Liver (tissue), 9 donors: Measurements from ENCODE around the gene ARHGAP5. TPM values are rescaled to one million over a fixed set of nuclear protein-coding genes. Genes with fewer than 3 reads are reported as not detected.

ENCODE experiments used
- DNase-seq: peaks from one replicate; pipeline ENCODE4 v3.0.0-alpha.2; 2017; ENCODE audit warnings: low spot score
- H3K27ac ChIP-seq, 2 donors: one replicate each; pipeline ENCODE4 v1.7.0; 2013; ENCODE audit warnings: inconsistent platforms in 2 of 2, low read length in 2 of 2, control low read depth in 1 of 2, low read depth in 1 of 2, mild to moderate bottlenecking in 1 of 2
- H3K27me3 ChIP-seq, 4 donors: one replicate each; pipeline versions ENCODE4 v1.6.1 to v1.7.0; 2013; ENCODE audit warnings: low read length in 3 of 4, inconsistent platforms in 1 of 4, mild to moderate bottlenecking in 1 of 4, moderate library complexity in 1 of 4; ENCODE audit not compliant: control insufficient read depth in 4 of 4, insufficient read depth in 4 of 4
- H3K36me3 ChIP-seq, 4 donors: one replicate each; pipeline versions ENCODE4 v1.6.1 to v1.7.0; 2013; ENCODE audit warnings: low read length in 3 of 4, mild to moderate bottlenecking in 3 of 4, low read depth in 1 of 4, moderate library complexity in 1 of 4; ENCODE audit not compliant: control insufficient read depth in 4 of 4, insufficient read depth in 3 of 4
- H3K4me1 ChIP-seq, 4 donors: one replicate each; pipeline versions ENCODE4 v1.6.1 to v1.7.0; 2013; ENCODE audit warnings: low read length in 3 of 4, mild to moderate bottlenecking in 3 of 4, moderate library complexity in 1 of 4; ENCODE audit not compliant: control insufficient read depth in 4 of 4, insufficient read depth in 4 of 4
- H3K4me3 ChIP-seq, 3 donors: one replicate each; pipeline versions ENCODE4 v1.6.1 to v1.7.0; 2013; ENCODE audit warnings: low read length in 3 of 3, control low read depth in 1 of 3, low read depth in 1 of 3, mild to moderate bottlenecking in 1 of 3
- H3K9ac ChIP-seq, 2 donors: one replicate each; pipeline ENCODE4 v1.7.0; 2013; ENCODE audit warnings: low read length in 2 of 2, mild to moderate bottlenecking in 2 of 2, moderate library complexity in 2 of 2, control low read depth in 1 of 2, low read depth in 1 of 2
- H3K9me3 ChIP-seq, 4 donors: one replicate each; pipeline versions ENCODE4 v1.6.1 to v1.7.0; 2013; ENCODE audit warnings: low read length in 3 of 4; ENCODE audit not compliant: control insufficient read depth in 4 of 4
- ATF3 ChIP-seq: IDR thresholded peaks from 2 replicates; pipeline ENCODE4 v1.6.1; 2016; ENCODE audit warnings: antibody characterized with exemption
- CTCF ChIP-seq: fragments of 150-350 bp; IDR thresholded peaks from 2 replicates; pipeline ENCODE4 v1.5.1; 2017; ENCODE audit warnings: improper control_type of control experiment, low read depth, low read length; ENCODE audit not compliant: missing input control
- EGR1 ChIP-seq, 2 donors: IDR thresholded peaks; 2 replicates each; pipeline ENCODE4 v1.6.1; 2016 to 2018; ENCODE audit warnings: antibody characterized with exemption in 2 of 2, low read depth in 2 of 2
- FOXA1 ChIP-seq: IDR thresholded peaks from 2 replicates; pipeline ENCODE4 v1.6.1; 2016; ENCODE audit warnings: antibody characterized with exemption
- FOXA2 ChIP-seq: IDR thresholded peaks from 2 replicates; pipeline ENCODE4 v1.6.1; 2016; ENCODE audit warnings: antibody characterized with exemption
- GABPA ChIP-seq, 2 donors: IDR thresholded peaks in 1 of 2; conservative IDR thresholded peaks in 1 of 2; 2 replicates each; pipeline ENCODE4 v1.6.1; 2016; ENCODE audit warnings: antibody characterized with exemption in 2 of 2, mild to moderate bottlenecking in 1 of 2, moderate library complexity in 1 of 2
- HNF4A ChIP-seq, 2 donors: conservative IDR thresholded peaks; 2 replicates each; pipeline ENCODE4 v1.6.1; 2016; ENCODE audit warnings: antibody characterized with exemption in 2 of 2, mild to moderate bottlenecking in 2 of 2
- HNF4G ChIP-seq: IDR thresholded peaks from 2 replicates; pipeline ENCODE4 v1.6.1; 2016; ENCODE audit warnings: antibody characterized with exemption
- JUND ChIP-seq, 2 donors: IDR thresholded peaks; 2 replicates each; pipeline ENCODE4 v1.6.1; 2016; ENCODE audit warnings: antibody characterized with exemption in 2 of 2
- NR2F2 ChIP-seq: IDR thresholded peaks from 2 replicates; pipeline ENCODE4 v1.6.1; 2016; ENCODE audit warnings: antibody characterized with exemption
- RAD21 ChIP-seq, 2 donors: IDR thresholded peaks; 2 replicates each; pipeline ENCODE4 v1.6.1; 2016; ENCODE audit warnings: antibody characterized with exemption in 2 of 2, mild to moderate bottlenecking in 2 of 2
- REST ChIP-seq: IDR thresholded peaks from 2 replicates; pipeline ENCODE4 v1.6.1; 2016; ENCODE audit warnings: antibody characterized with exemption, mild to moderate bottlenecking
- RXRA ChIP-seq, 2 donors: IDR thresholded peaks; 2 replicates each; pipeline ENCODE4 v1.6.1; 2017 to 2018; ENCODE audit warnings: antibody characterized with exemption in 2 of 2, mild to moderate bottlenecking in 1 of 2
- SP1 ChIP-seq: IDR thresholded peaks from 2 replicates; pipeline ENCODE4 v1.6.1; 2018; ENCODE audit warnings: antibody characterized with exemption, mild to moderate bottlenecking
- TAF1 ChIP-seq: conservative IDR thresholded peaks from 2 replicates; pipeline ENCODE4 v1.6.1; 2016; ENCODE audit warnings: antibody characterized with exemption, mild to moderate bottlenecking
- YY1 ChIP-seq: IDR thresholded peaks from 2 replicates; pipeline ENCODE4 v1.6.1; 2016; ENCODE audit warnings: antibody characterized with exemption, mild to moderate bottlenecking
- WGBS: extraction: QIAGEN DNeasy Blood & Tissue Kit; methylation state at CpG from one replicate; pipeline ENCODE4 v1.1.7; 2013; 5-methylcytosine and 5-hydroxymethylcytosine counted together
- polyA plus RNA-seq, 2 donors: library from polyadenylated mRNA; stranded (reverse) in 1 of 2; unstranded in 1 of 2; fragments of 200-250 nt in 1 of 2; fragments of >200 nt in 1 of 2; fragmentation: Nextera tagmentation in 1 of 2; extraction: Ambion mirVana in 1 of 2; gene quantifications; one replicate each; pipeline versions ENCODE4 v1.2.1 to v1.2.3, GENCODE V29; 2013 to 2015
- total RNA-seq, 2 donors: library from RNA; depleted of rRNA; stranded (reverse); fragments of >200 nt; gene quantifications; one replicate each; pipeline ENCODE4 v1.2.3, GENCODE V29; 2014
- TF ChIP-seq, protein P1 (sequence below): IDR thresholded peaks from 2 replicates; pipeline ENCODE4 v1.6.1; 2016; ENCODE audit warnings: antibody characterized with exemption
- TF ChIP-seq, protein P2 (sequence below): IDR thresholded peaks from 2 replicates; pipeline ENCODE4 v1.6.1; 2016; ENCODE audit warnings: antibody characterized with exemption
- donor health status: healthy.
- donor health status: healthy.
- donor health status: healthy.
- donor health status: healthy.
- donor health status: healthy.

Gene ARHGAP5
- total and polyA plus RNA-seq, 4 donors: 9.6 to 48.7 (median 29.0) TPM

- H3K9me3 ChIP-seq: no peaks in the 10 kb centered on the region
- H3K4me1 ChIP-seq: no peaks in the 10 kb centered on the region
- DNase-seq: no peak
- TF ChIP-seq FOXA1: no peak
- TF ChIP-seq, protein P1, sequence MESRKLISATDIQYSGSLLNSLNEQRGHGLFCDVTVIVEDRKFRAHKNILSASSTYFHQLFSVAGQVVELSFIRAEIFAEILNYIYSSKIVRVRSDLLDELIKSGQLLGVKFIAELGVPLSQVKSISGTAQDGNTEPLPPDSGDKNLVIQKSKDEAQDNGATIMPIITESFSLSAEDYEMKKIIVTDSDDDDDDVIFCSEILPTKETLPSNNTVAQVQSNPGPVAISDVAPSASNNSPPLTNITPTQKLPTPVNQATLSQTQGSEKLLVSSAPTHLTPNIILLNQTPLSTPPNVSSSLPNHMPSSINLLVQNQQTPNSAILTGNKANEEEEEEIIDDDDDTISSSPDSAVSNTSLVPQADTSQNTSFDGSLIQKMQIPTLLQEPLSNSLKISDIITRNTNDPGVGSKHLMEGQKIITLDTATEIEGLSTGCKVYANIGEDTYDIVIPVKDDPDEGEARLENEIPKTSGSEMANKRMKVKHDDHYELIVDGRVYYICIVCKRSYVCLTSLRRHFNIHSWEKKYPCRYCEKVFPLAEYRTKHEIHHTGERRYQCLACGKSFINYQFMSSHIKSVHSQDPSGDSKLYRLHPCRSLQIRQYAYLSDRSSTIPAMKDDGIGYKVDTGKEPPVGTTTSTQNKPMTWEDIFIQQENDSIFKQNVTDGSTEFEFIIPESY: no peak
- H3K27ac ChIP-seq: no peak overlapping the region
- H3K4me3 ChIP-seq: no peak overlapping the region
- no peak overlapping the region for H3K9ac ChIP-seq
- H3K27me3 ChIP-seq: no peaks in the 10 kb centered on the region
- H3K36me3 ChIP-seq: no peaks in the 10 kb centered on the region
- 90% methylated on average over 7 of the region's 7 CpGs for WGBS
Measured at GRCh38 chr14:32109676-32110547, 32.8 kb downstream of the ARHGAP5 start.

DNA sequence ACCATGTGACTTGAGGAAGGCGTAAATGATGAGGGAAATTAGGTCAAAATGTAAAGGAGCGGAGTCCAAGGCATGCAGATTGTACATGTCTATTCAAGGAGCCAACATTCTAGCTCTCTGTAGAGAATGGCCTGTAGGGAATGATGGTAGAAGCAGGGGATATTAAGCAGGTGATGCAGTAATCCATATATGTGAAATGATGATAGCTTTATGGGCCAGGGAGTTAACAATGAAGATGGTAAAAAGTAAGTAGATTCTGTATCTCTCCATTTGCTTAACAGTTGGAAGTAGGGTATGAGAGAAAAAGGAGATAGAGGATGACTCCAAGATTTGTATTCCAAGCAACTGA lies 33.4 kb downstream of the ARHGAP5 start:
- Histone ChIP-seq H3K27ac (no peak overlapping the region), H3K9ac (no peak overlapping the region), H3K27me3 (no peaks in the 10 kb centered on the region), H3K36me3 (no peaks in the 10 kb centered on the region), H3K9me3 (no peaks in the 10 kb centered on the region), H3K4me1 (no peaks in the 10 kb centered on the region), H3K4me3 (no peak overlapping the region)
- DNase-seq: no peak
- 96% methylated on average over 2 of the region's 2 CpGs for WGBS
- TF ChIP-seq YY1 (no peak), NR2F2 (no peak), CTCF (no peak), REST (no peak), RXRA (IDR thresholded peaks at IDR 0.05) (no peak), HNF4G (no peak), HNF4A (conservative IDR thresholded peaks at IDR 0.05) (no peak), FOXA2 (no peak), JUND (IDR thresholded peaks at IDR 0.05) (no peak), EGR1 (IDR thresholded peaks at IDR 0.05; ENCODE audit: low read depth in 2 of 2) (no peak), FOXA1 (no peak), RAD21 (IDR thresholded peaks at IDR 0.05) (no peak), SP1 (no peak), GABPA (IDR thresholded peaks at IDR 0.05 in 1 of 2, conservative IDR thresholded peaks at IDR 0.05 in 1 of 2) (no peak), TAF1 (no peak), ATF3 (no peak)
- TF ChIP-seq, protein P1: no peak
- TF ChIP-seq, protein P2, sequence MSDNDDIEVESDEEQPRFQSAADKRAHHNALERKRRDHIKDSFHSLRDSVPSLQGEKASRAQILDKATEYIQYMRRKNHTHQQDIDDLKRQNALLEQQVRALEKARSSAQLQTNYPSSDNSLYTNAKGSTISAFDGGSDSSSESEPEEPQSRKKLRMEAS: no peak
